Measurements from ENCODE around the gene MBP. TPM values are rescaled to one million over a fixed set of nuclear protein-coding genes. Genes with fewer than 3 reads are reported as not detected.

The MBP gene
- total RNA-seq, 2 experiments from 2014 or later: 13.5 to 28.9 TPM

- no TSS peak for BruUV-seq (replicated peaks)
- Histone ChIP-seq H3K9me2 (ENCODE audit: insufficient read depth, low read length) (no peaks in the 10 kb centered on the region), H4K20me1 (ENCODE audit: insufficient read depth, low read length) (no peaks in the 10 kb centered on the region), H3K4me1 (ENCODE audit: insufficient read depth, low read length, poor library complexity, severe bottlenecking) (no peaks in the 10 kb centered on the region), H2AFZ (ENCODE audit: low read length) (no peak overlapping the region), H3K79me2 (ENCODE audit: insufficient read depth, low read depth, low read length) (no peaks in the 10 kb centered on the region), H3K27ac (ENCODE audit: low read depth, low read length, poor library complexity, severe bottlenecking) (no peak overlapping the region), H3K4me2 (ENCODE audit: low read length) (no peak overlapping the region), H3K4me3 (ENCODE audit: low read depth, low read length, poor library complexity, severe bottlenecking) (no peak overlapping the region), H3K9me3 (ENCODE audit: low read length) (no peaks in the 10 kb centered on the region), H3K36me3 (ENCODE audit: insufficient read depth, low read length) (no peaks in the 10 kb centered on the region; the same call in 1 of the 2 replicates)
- POLR2A ChIA-PET: interaction anchor here (0.9 kb wide), 1 partner anchor 15 kb away, joined by 3 read pairs; no protein-coding TSS in a partner anchor
- intact Hi-C loops (cut with micrococcal nuclease; ENCODE audit: unreplicated experiment): no loop called here
- TF ChIP-seq CTCF (conservative IDR thresholded peaks at IDR 0.05; ENCODE audit: low read length): no peak
- no peak for TF ChIP-seq EZH2phosphoT487 (IDR thresholded peaks at IDR 0.05; ENCODE audit: borderline replicate concordance, low read depth, low read length)
- CTCF ChIA-PET (ENCODE audit: unreplicated experiment): no interaction called here
- DNase-seq (ENCODE audit: low spot score): no peak
Measured at GRCh38 chr18:77037567-77037966, 95.0 kb downstream of the MBP start.

- H3K27ac ChIP-seq (ENCODE audit: low read depth, low read length, poor library complexity, severe bottlenecking): no peak overlapping the region
- intact Hi-C loops (cut with micrococcal nuclease; ENCODE audit: unreplicated experiment): no loop called here
- H3K9me3 ChIP-seq (ENCODE audit: low read length): no peaks in the 10 kb centered on the region
- BruUV-seq (replicated peaks): no TSS peak
- DNase-seq (ENCODE audit: low spot score): no peak
- H2AFZ ChIP-seq (ENCODE audit: low read length): no peak overlapping the region
- H3K4me3 ChIP-seq (ENCODE audit: low read depth, low read length, poor library complexity, severe bottlenecking): no peak overlapping the region
- no peaks in the 10 kb centered on the region; the same call in 1 of the 2 replicates for H3K36me3 ChIP-seq (ENCODE audit: insufficient read depth, low read length)
- CTCF ChIA-PET (ENCODE audit: unreplicated experiment): no interaction called here
- H3K4me1 ChIP-seq (ENCODE audit: insufficient read depth, low read length, poor library complexity, severe bottlenecking): no peaks in the 10 kb centered on the region
- no peaks in the 10 kb centered on the region for H3K79me2 ChIP-seq (ENCODE audit: insufficient read depth, low read depth, low read length)
- no peaks in the 10 kb centered on the region for H4K20me1 ChIP-seq (ENCODE audit: insufficient read depth, low read length)
- POLR2A ChIA-PET: no interaction called here
- no peak for TF ChIP-seq CTCF (conservative IDR thresholded peaks at IDR 0.05; ENCODE audit: low read length)
- no peak for TF ChIP-seq EZH2phosphoT487 (IDR thresholded peaks at IDR 0.05; ENCODE audit: borderline replicate concordance, low read depth, low read length)
- H3K4me2 ChIP-seq (ENCODE audit: low read length): no peak overlapping the region
- no peaks in the 10 kb centered on the region for H3K9me2 ChIP-seq (ENCODE audit: insufficient read depth, low read length)
Measured at GRCh38 chr18:77035380-77036187, 97.0 kb downstream of the MBP start.

GRCh38 chr18:77033575-77033974 lies 99.0 kb downstream of the MBP start:
- Histone ChIP-seq H3K36me3 (ENCODE audit: insufficient read depth, low read length) (no peaks in the 10 kb centered on the region; the same call in 1 of the 2 replicates), H3K9me2 (ENCODE audit: insufficient read depth, low read length) (no peaks in the 10 kb centered on the region), H3K4me2 (ENCODE audit: low read length) (no peak overlapping the region), H3K9me3 (ENCODE audit: low read length) (no peaks in the 10 kb centered on the region), H4K20me1 (ENCODE audit: insufficient read depth, low read length) (no peaks in the 10 kb centered on the region), H3K4me3 (ENCODE audit: low read depth, low read length, poor library complexity, severe bottlenecking) (no peak overlapping the region), H2AFZ (ENCODE audit: low read length) (no peak overlapping the region), H3K27ac (ENCODE audit: low read depth, low read length, poor library complexity, severe bottlenecking) (no peak overlapping the region), H3K79me2 (ENCODE audit: insufficient read depth, low read depth, low read length) (no peaks in the 10 kb centered on the region), H3K4me1 (ENCODE audit: insufficient read depth, low read length, poor library complexity, severe bottlenecking) (no peaks in the 10 kb centered on the region)
- no TSS peak for BruUV-seq (replicated peaks)
- intact Hi-C loops (cut with micrococcal nuclease; ENCODE audit: unreplicated experiment): no loop called here
- ChIA-PET CTCF (ENCODE audit: unreplicated experiment) (no interaction called here), POLR2A (no interaction called here)
- no peak for DNase-seq (ENCODE audit: low spot score)
- TF ChIP-seq EZH2phosphoT487 (IDR thresholded peaks at IDR 0.05; ENCODE audit: borderline replicate concordance, low read depth, low read length) (no peak), CTCF (conservative IDR thresholded peaks at IDR 0.05; ENCODE audit: low read length) (no peak)

All from OCI-LY7 (cell line).